Panc1 (cell line): ENCODE results near the gene KRTAP1-4.

ENCODE experiments used
- CTCF ChIP-seq: fragments of 450-650 bp; IDR thresholded peaks from 2 replicates; pipeline ENCODE4 v1.5.1; 2017; ENCODE audit warnings: mild to moderate bottlenecking
- POLR2AphosphoS5 ChIP-seq: IDR thresholded peaks from 2 replicates; pipeline ENCODE4 v1.6.1; 2012; ENCODE audit warnings: mild to moderate bottlenecking, low read depth, low read length, moderate library complexity
- REST ChIP-seq, 2 experiments: IDR thresholded peaks; 2 replicates each; pipeline ENCODE4 v1.6.1; 2011 to 2012; ENCODE audit warnings: low read depth in 2 of 2, control low read depth in 1 of 2, low read length in 1 of 2, mild to moderate bottlenecking in 1 of 2, moderate library complexity in 1 of 2; ENCODE audit not compliant: insufficient read depth in 1 of 2
- TCF7L2 ChIP-seq: IDR thresholded peaks from 2 replicates; pipeline ENCODE4 v1.6.1; 2011; ENCODE audit warnings: mild to moderate bottlenecking, low read depth, low read length, inconsistent platforms

GRCh38 chr17:41018541-41018940 lies 11.5 kb downstream of the KRTAP1-4 start:
- TF ChIP-seq POLR2AphosphoS5: no peak
- TF ChIP-seq CTCF: no peak
- TF ChIP-seq REST (IDR thresholded peaks at IDR 0.05; ENCODE audit: insufficient read depth in 1 of 2, low read depth in 2 of 2, low read length in 1 of 2): no peak
- TF ChIP-seq TCF7L2: no peak
